BJ (cell line): ENCODE measurements around the gene FARP1. TPM values are rescaled to one million over a fixed set of nuclear protein-coding genes. Genes with fewer than 3 reads are reported as not detected.

ENCODE experiments used
- CTCF ChIA-PET: fragments of 350-600 bp; formaldehyde crosslinking; extraction: SDS; loops from one replicate; lab custom pipeline; 2021; ENCODE audit warnings: antibody characterized with exemption, inconsistent platforms; lab: Yijun Ruan, JAX
- POLR2A ChIA-PET: fragments of 300-600 bp; sonication (Branson Sonifier 250); formaldehyde crosslinking; extraction: SDS; loops from one replicate; lab custom pipeline; 2021; ENCODE audit warnings: antibody characterized with exemption; lab: Charles Lee
- DNase-seq: peaks from one replicate; pipeline ENCODE4 v3.0.0-alpha.2; 2011; ENCODE audit warnings: low read depth
- H3K27me3 ChIP-seq: 2 replicates; pipeline ENCODE4 v1.6.0; 2011; ENCODE audit warnings: low read length; ENCODE audit not compliant: control insufficient read depth, insufficient read depth
- H3K36me3 ChIP-seq: 2 replicates; pipeline ENCODE4 v1.5.1; 2011; ENCODE audit warnings: low read length; ENCODE audit not compliant: control insufficient read depth, insufficient read depth
- H3K4me3 ChIP-seq: 2 replicates; pipeline ENCODE4 v1.5.1; 2011; ENCODE audit warnings: low read depth, mild to moderate bottlenecking, control low read depth, low read length
- CTCF ChIP-seq: IDR thresholded peaks from 2 replicates; pipeline ENCODE4 v1.5.1; 2011; ENCODE audit warnings: low read depth, mild to moderate bottlenecking, control low read depth, inconsistent platforms, low read length, moderate library complexity; ENCODE audit not compliant: insufficient read depth
- polyA plus RNA-seq: library from polyadenylated mRNA; depleted of rRNA; stranded (reverse); fragments of >200 nt; gene quantifications from 2 replicates; pipeline ENCODE4 v1.2.3, GENCODE V29; 2011

Gene FARP1
- polyA plus RNA-seq, 1 experiment = 64.0 TPM

- no peak for DNase-seq
- Histone ChIP-seq H3K27me3 (no peaks in the 10 kb centered on the region), H3K4me3 (no peak overlapping the region), H3K36me3 (peaks cover 3% of the 10 kb centered on the region)
- ChIA-PET POLR2A (no interaction called here), CTCF (interaction anchor here (0.6 to 1.8 kb wide), 8 partner anchors 8 to 283 kb away, joined by 3 to 6 read pairs (median 4); no protein-coding TSS in a partner anchor)
- TF ChIP-seq CTCF = no peak
Measured at GRCh38 chr13:98315902-98316301, 173.0 kb downstream of the FARP1 start.

- peaks cover 3% of the 10 kb centered on the region for H3K36me3 ChIP-seq
- POLR2A ChIA-PET = no interaction called here
- no peak for DNase-seq
- no peak for TF ChIP-seq CTCF
- no peaks in the 10 kb centered on the region for H3K27me3 ChIP-seq
- CTCF ChIA-PET = no interaction called here
- no peak overlapping the region for H3K4me3 ChIP-seq
Measured at GRCh38 chr13:98317573-98318171, 174.8 kb downstream of the FARP1 start.

GRCh38 chr13:98318263-98318878, 175.5 kb downstream of the FARP1 start:
- no peak for DNase-seq
- Histone ChIP-seq H3K4me3 (no peak overlapping the region), H3K27me3 (no peaks in the 10 kb centered on the region), H3K36me3 (peaks cover 3% of the 10 kb centered on the region)
- ChIA-PET POLR2A (interaction anchor here (0.6 kb wide), 1 partner anchor 89 kb away, joined by 4 read pairs; no protein-coding TSS in a partner anchor), CTCF (no interaction called here)
- TF ChIP-seq CTCF = no peak

- DNase-seq = no peak
- POLR2A ChIA-PET = no interaction called here
- CTCF ChIA-PET = no interaction called here
- TF ChIP-seq CTCF = no peak
- Histone ChIP-seq H3K4me3 (no peak overlapping the region), H3K36me3 (peaks cover 2% of the 10 kb centered on the region; the same call in 1 of the 2 replicates), H3K27me3 (no peaks in the 10 kb centered on the region)
Measured at GRCh38 chr13:98320561-98321105, 177.7 kb downstream of the FARP1 start.

- no peak for TF ChIP-seq CTCF
- ChIA-PET CTCF (interaction anchor here (1.2 to 1.4 kb wide), 2 partner anchors 14 to 50 kb away, joined by 3 to 4 read pairs; no protein-coding TSS in a partner anchor), POLR2A (no interaction called here)
- Histone ChIP-seq H3K27me3 (no peaks in the 10 kb centered on the region), H3K36me3 (peaks cover under 1% of the 10 kb centered on the region; the same call in 1 of the 2 replicates), H3K4me3 (no peak overlapping the region)
- no peak for DNase-seq
Measured at GRCh38 chr13:98321395-98321794, 178.5 kb downstream of the FARP1 start.
